Keratinocyte (primary cell): ENCODE data around the gene CARD16. TPM values are rescaled to one million over a fixed set of nuclear protein-coding genes. Genes with fewer than 3 reads are reported as not detected.

Experiments
- DNase-seq: peaks from one replicate; pipeline ENCODE4 v3.0.0-alpha.2; 2011; ENCODE audit warnings: low read depth, missing footprints, low spot score
- FAIRE-seq: peaks from 2 replicates; lab custom pipeline; 2011; peaks lifted over from hg19 to GRCh38; lab: Jason Lieb, UNC
- H2AFZ ChIP-seq: 2 replicates; pipeline ENCODE4 v1.6.0; 2012; ENCODE audit warnings: low read length, control low read depth, inconsistent platforms; ENCODE audit not compliant: control insufficient read depth
- H3K27ac ChIP-seq: 2 replicates; pipeline ENCODE4 v1.5.1; 2011; ENCODE audit warnings: low read length; ENCODE audit not compliant: control insufficient read depth, insufficient read depth
- H3K27me3 ChIP-seq: 3 replicates; pipeline ENCODE4 v1.6.0; 2011; ENCODE audit warnings: low read length; ENCODE audit not compliant: control insufficient read depth, insufficient read depth; ENCODE audit errors: extremely low read depth
- H3K36me3 ChIP-seq, 2 experiments: 2 replicates in 1 of 2; 3 replicates in 1 of 2; pipeline ENCODE4 v1.5.1; 2011; ENCODE audit warnings: low read length in 2 of 2, mild to moderate bottlenecking in 1 of 2; ENCODE audit not compliant: control insufficient read depth in 2 of 2, insufficient read depth in 2 of 2; ENCODE audit errors: extremely low read depth in 1 of 2
- H3K4me1 ChIP-seq: 3 replicates; pipeline ENCODE4 v1.5.1; 2011; ENCODE audit warnings: low read length; ENCODE audit not compliant: control insufficient read depth, insufficient read depth; ENCODE audit errors: extremely low read depth
- H3K4me2 ChIP-seq: 3 replicates; pipeline ENCODE4 v1.6.0; 2011; ENCODE audit warnings: low read depth, low read length; ENCODE audit not compliant: control insufficient read depth, insufficient read depth; ENCODE audit errors: extremely low read depth
- H3K4me3 ChIP-seq, 3 experiments: fragments of 200-600 bp in 1 of 3; sonication (generic) in 1 of 3; 2 replicates in 2 of 3; 3 replicates in 1 of 3; pipeline ENCODE4 v1.5.1; 2011 to 2016; ENCODE audit warnings: low read length in 3 of 3, mild to moderate bottlenecking in 3 of 3, control low read depth in 2 of 3, inconsistent platforms in 1 of 3, low read depth in 1 of 3, mixed read lengths in 1 of 3, mixed run types in 1 of 3, moderate library complexity in 1 of 3; ENCODE audit not compliant: control insufficient read depth in 2 of 3, insufficient read depth in 2 of 3; ENCODE audit errors: extremely low read depth in 1 of 3
- H3K79me2 ChIP-seq: 2 replicates; pipeline ENCODE4 v1.6.0; 2012; ENCODE audit warnings: low read length; ENCODE audit not compliant: control insufficient read depth, insufficient read depth
- H3K9ac ChIP-seq: 3 replicates; pipeline ENCODE4 v1.6.0; 2011; ENCODE audit warnings: low read length; ENCODE audit not compliant: control insufficient read depth, insufficient read depth; ENCODE audit errors: extremely low read depth
- H3K9me1 ChIP-seq: 3 replicates; pipeline ENCODE4 v1.6.0; 2011; ENCODE audit warnings: low read length; ENCODE audit not compliant: control insufficient read depth, insufficient read depth; ENCODE audit errors: extremely low read depth
- H3K9me3 ChIP-seq: 2 replicates; pipeline ENCODE4 v1.5.1; 2012; ENCODE audit warnings: low read depth, low read length; ENCODE audit not compliant: control insufficient read depth
- H4K20me1 ChIP-seq: 3 replicates; pipeline ENCODE4 v1.6.0; 2011; ENCODE audit warnings: low read length; ENCODE audit not compliant: control insufficient read depth, insufficient read depth; ENCODE audit errors: extremely low read depth
- EZH2 ChIP-seq: IDR thresholded peaks from one replicate; pipeline ENCODE4 v1.6.1; 2012; ENCODE audit warnings: inconsistent platforms, mild to moderate bottlenecking, low read length, moderate library complexity
- dilution Hi-C: fragments of 300-500 bp; cut with MboI; formaldehyde crosslinking; loops from one replicate; pipeline ENCODE4 v1.7.0; 2020; ENCODE audit warnings: low sequenced_read_pairs; ENCODE audit not compliant: extremely low pct_ligation_motif_present
- polyA plus RNA-seq, 5 experiments: library from polyadenylated mRNA; depleted of rRNA in 3 of 5; stranded (reverse) in 3 of 5; stranded (forward) in 1 of 5; unstranded in 1 of 5; fragments of >200 nt; gene quantifications; 1 replicate in 1 of 5; 2 replicates in 3 of 5; 3 replicates in 1 of 5; pipeline versions ENCODE4 v1.2.1 to v1.2.3, GENCODE V29; 2011 to 2012; ENCODE audit warnings: missing spikeins in 2 of 5, low read depth in 1 of 5, low replicate concordance in 1 of 5
- TF ChIP-seq, protein P1 (sequence below), 3 experiments: IDR thresholded peaks in 1 of 3; conservative IDR thresholded peaks in 1 of 3; optimal IDR thresholded peaks in 1 of 3; 2 replicates in 2 of 3; 3 replicates in 1 of 3; pipeline versions ENCODE3 to v1.5.1; 2011; ENCODE audit warnings: low read length in 3 of 3, mild to moderate bottlenecking in 3 of 3, moderate library complexity in 2 of 3, control low read depth in 1 of 3, inconsistent platforms in 1 of 3; ENCODE audit not compliant: insufficient read depth in 2 of 3; ENCODE audit errors: extremely low read depth in 1 of 3

Gene CARD16
- polyA plus RNA-seq, 1 donor (not counting 4 experiments of a cell fraction or from before 2014, with no cell fraction given), result 16.6 TPM

DNA sequence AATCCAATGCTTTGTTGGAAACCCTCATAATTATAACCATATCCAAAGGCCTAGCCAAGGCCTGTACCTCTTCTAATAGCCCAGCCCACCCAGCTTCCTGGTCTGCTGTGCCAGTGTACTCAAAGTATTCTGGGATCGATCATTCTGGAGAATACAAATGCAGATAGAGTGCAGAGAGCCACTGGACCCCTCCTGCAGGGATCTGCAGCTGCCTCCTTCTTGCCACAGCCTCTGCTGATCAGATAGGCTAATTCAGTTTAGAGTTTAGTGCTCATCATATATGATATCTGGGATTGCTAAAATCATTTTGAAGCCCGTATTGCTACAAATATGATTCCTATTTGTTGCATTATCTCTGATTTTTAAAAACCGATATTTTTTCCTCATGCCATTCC, 39.7 kb downstream of the CARD16 start:
- Histone ChIP-seq H3K79me2 (no peaks in the 10 kb centered on the region), H3K9me1 (no peaks in the 10 kb centered on the region), H4K20me1 (no peaks in the 10 kb centered on the region), H3K36me3 (no peaks in the 10 kb centered on the region), H3K27me3 (no peaks in the 10 kb centered on the region), H3K9me3 (no peaks in the 10 kb centered on the region), H3K4me3 (no peak overlapping the region), H2AFZ (no peak overlapping the region), H3K27ac (no peak overlapping the region), H3K4me1 (no peaks in the 10 kb centered on the region), H3K9ac (no peak overlapping the region), H3K4me2 (no peak overlapping the region)
- FAIRE-seq, result no peak
- TF ChIP-seq, protein P1, sequence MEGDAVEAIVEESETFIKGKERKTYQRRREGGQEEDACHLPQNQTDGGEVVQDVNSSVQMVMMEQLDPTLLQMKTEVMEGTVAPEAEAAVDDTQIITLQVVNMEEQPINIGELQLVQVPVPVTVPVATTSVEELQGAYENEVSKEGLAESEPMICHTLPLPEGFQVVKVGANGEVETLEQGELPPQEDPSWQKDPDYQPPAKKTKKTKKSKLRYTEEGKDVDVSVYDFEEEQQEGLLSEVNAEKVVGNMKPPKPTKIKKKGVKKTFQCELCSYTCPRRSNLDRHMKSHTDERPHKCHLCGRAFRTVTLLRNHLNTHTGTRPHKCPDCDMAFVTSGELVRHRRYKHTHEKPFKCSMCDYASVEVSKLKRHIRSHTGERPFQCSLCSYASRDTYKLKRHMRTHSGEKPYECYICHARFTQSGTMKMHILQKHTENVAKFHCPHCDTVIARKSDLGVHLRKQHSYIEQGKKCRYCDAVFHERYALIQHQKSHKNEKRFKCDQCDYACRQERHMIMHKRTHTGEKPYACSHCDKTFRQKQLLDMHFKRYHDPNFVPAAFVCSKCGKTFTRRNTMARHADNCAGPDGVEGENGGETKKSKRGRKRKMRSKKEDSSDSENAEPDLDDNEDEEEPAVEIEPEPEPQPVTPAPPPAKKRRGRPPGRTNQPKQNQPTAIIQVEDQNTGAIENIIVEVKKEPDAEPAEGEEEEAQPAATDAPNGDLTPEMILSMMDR (optimal IDR thresholded peaks at IDR 0.05 in 1 of 3, IDR thresholded peaks at IDR 0.05 in 1 of 3, conservative IDR thresholded peaks at IDR 0.05 in 1 of 3; ENCODE audit: extremely low read depth in 1 of 3, insufficient read depth in 2 of 3, low read length in 3 of 3), result no peak
- TF ChIP-seq EZH2, result no peak
- no peak for DNase-seq
- dilution Hi-C loops, result no loop called here

DNA sequence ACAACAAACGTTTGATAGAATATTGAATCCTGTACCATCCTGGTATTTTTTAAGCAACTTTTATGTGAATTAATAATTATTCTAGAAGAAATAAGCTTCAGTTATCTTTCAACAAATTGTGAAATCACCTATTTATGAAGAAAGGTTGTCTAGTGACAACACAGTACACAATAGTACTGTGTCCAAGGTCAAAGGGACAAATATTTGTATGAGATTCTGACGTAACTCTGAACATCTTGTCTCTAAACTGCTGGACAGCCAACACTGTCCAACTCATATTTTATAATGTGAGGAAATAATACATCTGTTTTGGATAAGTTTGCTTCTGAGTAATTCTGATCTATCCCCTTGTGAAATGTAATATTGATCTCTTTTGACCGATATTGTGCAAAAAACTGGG, 41.1 kb downstream of the CARD16 start:
- Histone ChIP-seq H3K9me3 (no peaks in the 10 kb centered on the region), H3K9me1 (no peaks in the 10 kb centered on the region), H4K20me1 (no peaks in the 10 kb centered on the region), H3K36me3 (no peaks in the 10 kb centered on the region), H3K79me2 (no peaks in the 10 kb centered on the region), H3K27me3 (no peaks in the 10 kb centered on the region), H2AFZ (no peak overlapping the region), H3K4me3 (no peak overlapping the region), H3K27ac (no peak overlapping the region), H3K4me2 (no peak overlapping the region), H3K9ac (no peak overlapping the region), H3K4me1 (no peaks in the 10 kb centered on the region)
- dilution Hi-C loops, result no loop called here
- no peak for TF ChIP-seq EZH2
- TF ChIP-seq, protein P1 (optimal IDR thresholded peaks at IDR 0.05 in 1 of 3, IDR thresholded peaks at IDR 0.05 in 1 of 3, conservative IDR thresholded peaks at IDR 0.05 in 1 of 3; ENCODE audit: extremely low read depth in 1 of 3, insufficient read depth in 2 of 3, low read length in 3 of 3), result no peak
- no peak for FAIRE-seq
- no peak for DNase-seq
